ENCODE measurements around the gene IFITM2. TPM values are rescaled to one million over a fixed set of nuclear protein-coding genes. Genes with fewer than 3 reads are reported as not detected.

The IFITM2 gene
- total and polyA plus RNA-seq, 2 of the 13 experiments (the other 11 are each of a cell fraction or from before 2014, with no cell fraction given): 13.8 to 267 TPM

GRCh38 chr11:355581-356458, 48.2 kb downstream of the IFITM2 start (continued):
- TF ChIP-seq TGIF2 (CRISPR knock-in tag; IDR thresholded peaks at IDR 0.05): no peak
- no peak for TF ChIP-seq RARG (CRISPR knock-in tag; IDR thresholded peaks at IDR 0.05; ENCODE audit: low read depth)
- TF ChIP-seq ZFP90 (CRISPR knock-in tag; IDR thresholded peaks at IDR 0.05; ENCODE audit: borderline replicate concordance): no peak
- no peak for TF ChIP-seq ARNT (IDR thresholded peaks at IDR 0.05)
- TF ChIP-seq ATF2 (CRISPR knock-in tag; IDR thresholded peaks at IDR 0.05): peak; percentile 64
- no peak for TF ChIP-seq ZNF512 (CRISPR knock-in tag; IDR thresholded peaks at IDR 0.05)
- TF ChIP-seq ZNF333 (CRISPR knock-in tag; IDR thresholded peaks at IDR 0.05; ENCODE audit: borderline replicate concordance): no peak
- peak; percentile 80 for TF ChIP-seq MXD4 (CRISPR knock-in tag; IDR thresholded peaks at IDR 0.05)
- TF ChIP-seq ZNF768 (CRISPR knock-in tag; IDR thresholded peaks at IDR 0.05): 0 out of 2 replicates have a peak, but pooled peaks have one; percentile 38
- TF ChIP-seq TCF7L2 (IDR thresholded peaks at IDR 0.05; ENCODE audit: low read depth, low read length): no peak
- no peak for TF ChIP-seq ZFYVE20 (CRISPR knock-in tag; IDR thresholded peaks at IDR 0.05; ENCODE audit: borderline replicate concordance, low read depth)
- TF ChIP-seq AHDC1 (CRISPR knock-in tag; IDR thresholded peaks at IDR 0.05; ENCODE audit: borderline replicate concordance): peak; percentile 36; the same call in 1 of the 2 replicates
- TF ChIP-seq SNAI1 (CRISPR knock-in tag; IDR thresholded peaks at IDR 0.05; ENCODE audit: borderline replicate concordance): no peak
- 0 out of 2 replicates have a peak, but pooled peaks have one; percentile 7 for TF ChIP-seq SIX1 (CRISPR knock-in tag; IDR thresholded peaks at IDR 0.05; ENCODE audit: borderline replicate concordance)
- peak; percentile 88 for TF ChIP-seq BCL3 (CRISPR knock-in tag; IDR thresholded peaks at IDR 0.05)
- TF ChIP-seq KLF13 (CRISPR knock-in tag; IDR thresholded peaks at IDR 0.05): no peak
- no peak for TF ChIP-seq SOX13 (IDR thresholded peaks at IDR 0.05)
- peak in 1 of 2 experiments; percentile 71; a peak in 2 of 4 replicates for TF ChIP-seq SOX13 (CRISPR knock-in tag; conservative IDR thresholded peaks at IDR 0.05 in 1 of 2, IDR thresholded peaks at IDR 0.05 in 1 of 2)
- no peak for TF ChIP-seq ZNF205 (CRISPR knock-in tag; IDR thresholded peaks at IDR 0.05)

All from HepG2 (cell line).